Measurements from ENCODE around the gene CCN6.

Gene CCN6

DNA sequence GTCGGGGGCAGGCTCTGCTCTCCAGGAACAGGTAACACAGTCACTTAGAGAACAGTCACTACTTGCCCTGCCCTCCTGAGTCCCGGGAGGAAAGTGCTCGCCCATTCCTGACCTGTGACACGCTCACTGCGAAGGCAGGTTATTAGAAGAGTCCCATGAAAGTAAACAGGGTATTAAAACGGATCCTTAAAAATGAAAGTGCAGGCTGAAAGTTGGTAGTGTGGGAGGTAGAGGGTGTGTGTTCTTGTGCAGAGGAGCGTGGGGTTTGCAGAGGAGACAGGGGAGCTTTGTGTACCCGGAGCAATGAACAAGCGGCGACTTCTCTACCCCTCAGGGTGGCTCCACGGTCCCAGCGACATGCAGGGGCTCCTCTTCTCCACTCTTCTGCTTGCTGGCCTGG is at the start of gene CCN6:
Gene CCN6 (plus strand): TSS at position 104 of the 400 bp plus-strand sequence. CDS start 254 bp downstream, at position 358.
- no peak for DNase-seq

DNA sequence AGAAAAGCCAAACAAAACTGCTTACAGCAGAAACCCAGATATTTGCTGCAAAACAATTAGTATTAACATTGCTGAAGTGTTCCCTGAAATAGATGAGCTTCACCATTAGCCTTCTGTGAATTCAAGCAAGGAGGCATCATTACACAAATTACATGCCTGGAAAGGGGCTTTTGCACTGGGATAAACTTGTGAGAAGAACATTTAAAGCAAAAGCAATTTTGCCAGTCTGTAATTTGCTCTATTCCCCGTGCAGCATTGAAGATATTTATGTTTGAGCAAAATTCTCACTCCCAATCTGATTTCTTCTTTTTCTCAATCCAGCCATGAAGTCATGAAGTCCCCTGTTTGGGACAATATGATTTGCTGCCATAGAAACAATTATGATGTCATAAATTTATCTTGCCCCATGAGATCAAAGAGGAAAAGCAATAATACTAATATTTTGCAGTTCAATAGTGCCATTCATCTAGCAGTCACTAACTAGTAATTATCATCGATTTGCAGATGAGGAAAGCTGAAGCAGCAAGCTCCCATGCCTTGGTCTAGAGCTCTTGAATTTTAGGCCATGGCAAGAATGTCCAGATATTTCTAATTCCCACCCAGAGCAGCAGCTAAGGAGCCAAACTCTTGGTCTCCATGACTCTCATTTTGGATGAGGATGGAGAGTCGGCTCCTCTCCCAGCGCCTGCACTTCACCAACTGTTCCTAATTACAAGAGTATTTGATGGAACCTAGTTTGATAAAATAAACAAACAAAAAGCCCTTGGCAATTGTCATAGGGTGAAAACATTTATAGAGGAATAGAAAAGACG is 49.5 kb upstream of the CCN6 start:
- no peak for DNase-seq

DNA sequence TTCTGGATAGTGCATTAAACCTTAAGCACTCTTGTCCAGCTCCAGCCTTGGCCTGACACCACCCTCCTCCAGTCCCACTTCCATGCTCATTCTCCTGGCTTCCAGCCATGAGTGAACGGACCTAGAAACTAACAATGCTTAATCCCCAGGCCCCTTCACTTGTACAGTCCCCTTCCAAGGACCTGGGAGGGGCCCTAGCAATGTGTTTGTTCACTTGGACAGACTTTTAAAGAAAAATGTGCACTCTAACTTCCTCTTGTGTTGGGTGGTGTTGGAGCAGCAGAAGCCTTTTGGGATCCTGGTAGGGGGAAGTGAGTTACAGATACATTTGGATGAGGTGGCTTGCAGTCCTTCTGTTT is 48.9 kb upstream of the CCN6 start:
- DNase-seq = peak; percentile 40 to 45

GRCh38 chr6:112007254-112007653 is 46.6 kb upstream of the CCN6 start:
- no peak for DNase-seq

DNA sequence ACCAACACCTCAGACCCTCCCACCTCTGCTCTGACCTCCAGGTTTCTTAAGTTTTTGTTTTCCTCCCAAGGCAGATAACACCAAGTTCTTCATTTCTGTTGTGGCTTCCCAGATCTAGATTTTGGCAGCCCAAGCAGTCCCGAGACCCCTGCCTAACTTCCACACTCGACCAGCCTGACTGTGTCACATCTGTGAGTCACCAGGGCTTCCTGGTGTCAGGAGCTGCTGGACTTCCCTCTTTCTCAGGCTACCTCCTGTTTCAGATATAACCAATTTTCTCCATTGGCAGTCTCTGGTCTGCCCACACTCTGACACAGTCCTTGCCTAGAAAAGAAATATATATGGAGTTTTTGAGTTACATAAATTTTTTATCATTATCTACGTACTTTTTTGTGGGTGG is 46.1 kb upstream of the CCN6 start:
- peak; percentile 80 to 89 for DNase-seq

GRCh38 chr6:112008482-112008881 is 45.4 kb upstream of the CCN6 start:
- no peak for DNase-seq

GRCh38 chr6:112010328-112010727 is 43.6 kb upstream of the CCN6 start:
- DNase-seq = no peak

DNA sequence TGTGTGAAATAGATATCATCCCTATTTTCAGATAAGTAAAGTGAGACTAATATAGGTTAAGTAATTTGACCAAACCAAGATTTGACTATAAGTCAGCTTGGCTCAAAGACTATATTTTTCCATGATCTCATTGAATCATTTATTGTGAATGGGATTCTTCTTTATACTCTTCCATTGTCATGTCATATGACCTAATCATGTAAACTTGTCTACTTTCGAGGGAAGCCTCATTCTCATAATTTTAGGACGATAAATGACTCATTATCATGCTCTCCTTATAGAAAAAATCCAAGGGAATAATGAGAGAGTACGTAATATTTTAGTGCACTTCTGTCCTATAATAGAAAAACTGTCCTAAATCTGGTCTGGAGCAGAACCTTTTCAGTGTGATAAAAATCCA is 40.9 kb upstream of the CCN6 start:
- DNase-seq = no peak

DNA sequence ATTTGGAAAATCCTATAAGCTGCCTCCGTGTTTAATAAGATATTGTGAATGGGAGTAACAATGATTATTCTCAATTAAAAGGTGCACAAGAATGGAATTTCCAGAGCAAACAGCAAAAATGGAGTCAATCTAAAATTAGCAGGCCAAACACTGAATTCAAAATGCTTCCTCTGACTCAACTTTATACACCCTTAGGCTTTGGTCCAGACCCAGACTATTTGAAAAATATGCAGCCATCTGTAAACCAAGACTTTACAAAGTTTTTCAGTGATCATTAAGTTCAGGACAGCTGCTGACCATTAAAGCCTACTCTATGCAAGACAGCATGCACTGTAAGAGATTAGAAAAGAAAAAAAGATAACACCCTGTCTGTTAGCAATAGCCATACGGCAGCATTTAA is 39.4 kb upstream of the CCN6 start:
- DNase-seq = no peak

DNA sequence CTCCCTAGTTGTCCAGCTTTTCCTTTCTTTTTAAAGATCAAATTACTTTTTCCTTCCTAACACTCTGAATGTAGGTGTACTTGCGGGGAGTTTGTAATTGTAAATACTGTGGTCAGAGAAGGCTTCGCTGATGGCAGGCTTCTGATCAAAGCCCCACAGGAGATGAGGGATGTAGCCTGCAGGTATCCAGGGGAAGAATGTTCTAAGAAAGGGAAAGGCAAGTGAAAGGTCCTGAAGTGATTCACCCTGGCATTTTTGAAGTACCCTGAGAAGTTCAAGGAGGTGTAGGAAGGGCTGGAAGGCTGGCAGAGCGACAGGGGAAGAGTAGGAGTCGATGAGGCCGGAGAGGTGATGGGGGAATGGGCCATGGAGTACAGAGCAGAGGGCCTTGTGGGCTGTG is 38.2 kb upstream of the CCN6 start:
- DNase-seq = no peak

- peak; percentile 56 to 66 for DNase-seq
These were observed 37.6 kb upstream of the CCN6 start for GRCh38 chr6:112016320-112016719.

DNA sequence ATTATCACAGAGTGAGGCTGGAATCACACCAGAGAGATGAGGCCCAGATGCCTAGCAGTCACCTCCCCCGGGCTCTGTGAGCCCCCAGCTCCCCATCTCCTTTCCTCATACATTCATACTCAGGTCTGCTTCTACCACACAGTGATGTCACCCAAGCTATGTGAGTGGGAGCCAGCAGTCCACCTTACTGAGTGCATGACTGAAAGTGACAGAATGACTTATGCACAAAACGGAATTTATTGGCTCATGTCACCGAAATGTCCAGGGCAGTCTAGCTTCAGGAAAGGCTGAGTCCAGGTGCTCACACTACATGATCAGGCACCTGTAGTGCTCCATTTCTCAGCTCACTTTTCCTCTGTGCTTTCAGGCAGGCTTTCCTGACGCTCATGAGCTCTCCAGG is 36.7 kb upstream of the CCN6 start:
- DNase-seq = no peak

DNA sequence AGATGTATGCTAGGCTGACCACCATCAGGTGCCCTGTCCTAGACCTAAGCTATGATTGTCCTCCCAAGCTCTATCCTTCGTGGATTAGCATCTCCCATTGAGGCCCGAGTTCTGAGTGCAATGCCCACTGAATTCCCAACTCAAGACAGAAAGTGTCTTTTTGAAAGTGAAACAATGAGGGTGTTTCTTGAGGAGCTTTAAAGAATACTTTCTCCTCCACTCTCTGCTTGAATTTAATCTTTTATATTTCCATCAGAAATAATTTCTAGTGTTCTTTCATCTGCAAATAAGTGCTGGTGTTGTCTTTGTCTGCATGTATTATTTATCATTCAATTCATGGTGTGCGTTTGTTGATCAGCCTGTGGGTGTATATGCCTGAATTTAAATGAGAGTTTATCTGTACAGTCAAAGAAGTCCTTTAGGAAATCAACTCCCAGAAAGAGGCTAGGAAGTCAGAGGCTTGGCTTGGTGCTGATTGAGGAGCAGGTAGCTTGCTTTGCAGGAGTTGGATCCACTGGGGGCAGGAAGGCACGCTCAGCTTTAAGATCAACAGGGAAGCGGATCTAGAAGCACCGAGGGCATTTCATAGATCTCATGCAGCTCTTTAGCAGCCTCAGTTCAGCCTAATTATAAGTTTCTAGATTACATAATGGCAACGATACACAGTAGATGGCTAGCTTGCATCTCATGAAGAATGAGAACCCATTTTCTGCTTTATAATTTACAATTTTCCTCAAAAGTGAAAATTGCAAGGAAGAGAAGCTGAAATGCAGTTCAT is 36.0 kb upstream of the CCN6 start:
- DNase-seq = no peak

- no peak for DNase-seq
These were observed 35.1 kb upstream of the CCN6 start for GRCh38 chr6:112018619-112019416.

- no peak for DNase-seq
These were observed 34.3 kb upstream of the CCN6 start for GRCh38 chr6:112019589-112019988.

- DNase-seq = no peak
These were observed 32.1 kb upstream of the CCN6 start for GRCh38 chr6:112021691-112022310.

DNA sequence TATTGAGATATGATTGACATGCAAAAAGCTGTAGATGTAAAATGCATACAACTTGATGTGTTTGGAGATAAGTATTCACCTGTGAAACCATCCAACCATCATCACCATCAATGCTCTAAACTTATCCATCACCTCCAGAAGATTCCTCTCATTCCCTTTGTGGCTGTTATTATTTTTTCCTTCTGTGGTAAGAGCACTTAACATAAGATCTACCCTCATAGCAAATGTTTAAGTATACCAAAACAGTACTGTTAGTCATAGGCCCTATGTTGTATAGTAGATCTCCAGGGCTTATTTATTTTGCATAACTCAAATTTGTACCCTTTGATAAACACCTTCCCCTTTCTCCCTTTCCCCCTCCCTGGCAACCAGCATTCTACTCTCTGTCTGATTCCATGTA is 31.2 kb upstream of the CCN6 start:
- no peak for DNase-seq

DNA sequence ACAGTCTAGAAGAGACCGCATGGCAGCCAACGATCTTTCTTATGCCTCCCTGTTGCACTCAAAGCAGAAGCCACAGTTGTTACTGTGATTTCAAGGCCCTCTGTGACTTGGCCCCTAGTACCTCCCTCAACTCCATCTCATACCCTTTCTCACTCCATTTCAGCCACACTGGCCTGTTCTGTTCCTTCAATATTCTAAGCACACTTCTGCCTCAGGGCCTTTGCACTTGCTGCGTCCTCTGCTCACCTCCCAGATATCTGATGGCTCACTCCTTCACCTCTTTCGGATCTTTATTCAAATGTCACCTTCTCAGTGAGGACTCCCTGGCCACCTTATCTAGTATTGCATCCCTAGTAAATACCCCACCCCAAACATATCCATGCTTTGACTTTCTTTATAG is 29.4 kb upstream of the CCN6 start:
- no peak for DNase-seq

- DNase-seq = no peak
These were observed 27.0 kb upstream of the CCN6 start for GRCh38 chr6:112026933-112027332.

- DNase-seq = no peak
These were observed 25.8 kb upstream of the CCN6 start for GRCh38 chr6:112027942-112028674.

- peak; percentile 47 to 89 for DNase-seq
These were observed 24.7 kb upstream of the CCN6 start for GRCh38 chr6:112029045-112029822.
